Measurements from ENCODE around the gene EBF4.
A peak's percentile ranks its signal among the peaks of the same experiment; 100 is the strongest.

The EBF4 gene

GRCh38 chr20:2793471-2793870, 100.9 kb downstream of the EBF4 start:
- DNase-seq (no peak), ATAC-seq (no peak)
- Mint-ChIP-seq H3K27ac (peak overlapping the region; percentile 24), H3K4me1 (no peaks in the 10 kb centered on the region), H3K9me3 (no peaks in the 10 kb centered on the region), H3K27me3 (peaks cover 19% of the 10 kb centered on the region), H3K36me3 (ENCODE audit: low read depth) (no peaks in the 10 kb centered on the region), H3K4me3 (no peak overlapping the region)

GRCh38 chr20:2794202-2794748, 101.7 kb downstream of the EBF4 start:
- Mint-ChIP-seq H3K4me1 (peaks cover 6% of the 10 kb centered on the region), H3K4me3 (no peak overlapping the region), H3K27me3 (peaks cover 26% of the 10 kb centered on the region), H3K36me3 (ENCODE audit: low read depth) (no peaks in the 10 kb centered on the region), H3K9me3 (no peaks in the 10 kb centered on the region), H3K27ac (no peak overlapping the region)
- ATAC-seq (no peak), DNase-seq (no peak)

GRCh38 chr20:2794866-2795447, 102.4 kb downstream of the EBF4 start:
- ATAC-seq (no peak), DNase-seq (no peak)
- no peaks in the 10 kb centered on the region for H3K36me3 Mint-ChIP-seq (ENCODE audit: low read depth)
- peaks cover 33% of the 10 kb centered on the region for H3K27me3 Mint-ChIP-seq
- H3K4me1 Mint-ChIP-seq: peaks cover 13% of the 10 kb centered on the region
- H3K9me3 Mint-ChIP-seq: no peaks in the 10 kb centered on the region
- H3K27ac Mint-ChIP-seq: no peak overlapping the region
- H3K4me3 Mint-ChIP-seq: no peak overlapping the region

- Mint-ChIP-seq H3K4me3 (no peak overlapping the region), H3K27ac (no peak overlapping the region), H3K27me3 (peaks cover 34% of the 10 kb centered on the region), H3K4me1 (peaks cover 16% of the 10 kb centered on the region), H3K9me3 (no peaks in the 10 kb centered on the region), H3K36me3 (ENCODE audit: low read depth) (no peaks in the 10 kb centered on the region)
- DNase-seq (no peak), ATAC-seq (no peak)
These were observed 102.9 kb downstream of the EBF4 start for GRCh38 chr20:2795451-2795850.

- no peak overlapping the region for H3K27ac Mint-ChIP-seq
- peaks cover 21% of the 10 kb centered on the region for H3K4me1 Mint-ChIP-seq
- DNase-seq (no peak), ATAC-seq (no peak)
- peaks cover 39% of the 10 kb centered on the region for H3K27me3 Mint-ChIP-seq
- H3K4me3 Mint-ChIP-seq: no peak overlapping the region
- H3K36me3 Mint-ChIP-seq (ENCODE audit: low read depth): no peaks in the 10 kb centered on the region
- no peaks in the 10 kb centered on the region for H3K9me3 Mint-ChIP-seq
These were observed 103.6 kb downstream of the EBF4 start for GRCh38 chr20:2796011-2796660.

- H3K27me3 Mint-ChIP-seq: peaks cover 44% of the 10 kb centered on the region
- H3K36me3 Mint-ChIP-seq (ENCODE audit: low read depth): no peaks in the 10 kb centered on the region
- DNase-seq: no peak
- peaks cover 27% of the 10 kb centered on the region for H3K4me1 Mint-ChIP-seq
- ATAC-seq: no peak
- H3K4me3 Mint-ChIP-seq: no peak overlapping the region
- no peaks in the 10 kb centered on the region for H3K9me3 Mint-ChIP-seq
- H3K27ac Mint-ChIP-seq: no peak overlapping the region
These were observed 104.8 kb downstream of the EBF4 start for GRCh38 chr20:2797136-2797983.

- H3K4me1 Mint-ChIP-seq: peaks cover 27% of the 10 kb centered on the region
- ATAC-seq: no peak
- DNase-seq: no peak
- no peaks in the 10 kb centered on the region for H3K36me3 Mint-ChIP-seq (ENCODE audit: low read depth)
- H3K4me3 Mint-ChIP-seq: no peak overlapping the region
- H3K27me3 Mint-ChIP-seq: peaks cover 49% of the 10 kb centered on the region
- no peak overlapping the region for H3K27ac Mint-ChIP-seq
- H3K9me3 Mint-ChIP-seq: no peaks in the 10 kb centered on the region
These were observed 105.7 kb downstream of the EBF4 start for GRCh38 chr20:2798095-2798805.

- Mint-ChIP-seq H3K4me3 (no peak overlapping the region), H3K9me3 (no peaks in the 10 kb centered on the region), H3K27ac (no peak overlapping the region), H3K27me3 (peaks cover 49% of the 10 kb centered on the region), H3K4me1 (peaks cover 27% of the 10 kb centered on the region), H3K36me3 (ENCODE audit: low read depth) (no peaks in the 10 kb centered on the region)
- ATAC-seq (no peak), DNase-seq (no peak)
These were observed 106.2 kb downstream of the EBF4 start for GRCh38 chr20:2798814-2799213.

GRCh38 chr20:2799271-2799670, 106.7 kb downstream of the EBF4 start:
- H3K27ac Mint-ChIP-seq: peak overlapping the region; percentile 90
- no peaks in the 10 kb centered on the region for H3K9me3 Mint-ChIP-seq
- DNase-seq (no peak), ATAC-seq (no peak)
- H3K4me3 Mint-ChIP-seq: peak overlapping the region; percentile 90
- H3K27me3 Mint-ChIP-seq: peaks cover 51% of the 10 kb centered on the region
- peaks cover 27% of the 10 kb centered on the region for H3K4me1 Mint-ChIP-seq
- no peaks in the 10 kb centered on the region for H3K36me3 Mint-ChIP-seq (ENCODE audit: low read depth)

- peaks cover 27% of the 10 kb centered on the region for H3K4me1 Mint-ChIP-seq
- no peak for ATAC-seq
These were observed 107.3 kb downstream of the EBF4 start for GRCh38 chr20:2799688-2800520.

GRCh38 chr20:2800521-2801285, 108.1 kb downstream of the EBF4 start, which contains the start of gene CPXM1:
Gene CPXM1 (minus strand): TSS chr20:2800627. CDS start chr20:2800572, 55 bp downstream.
- peak within 1 kb of the TSS; percentile 90 for H3K4me3 Mint-ChIP-seq
- peaks cover 27% of the 10 kb centered on the region for H3K4me1 Mint-ChIP-seq
- peak within 1 kb of the TSS; percentile 90 for H3K27ac Mint-ChIP-seq
- peaks cover 56% of the 10 kb centered on the region for H3K27me3 Mint-ChIP-seq
- no peaks in the 10 kb centered on the region for H3K36me3 Mint-ChIP-seq (ENCODE audit: low read depth)
- ATAC-seq (peak; percentile 67), DNase-seq (peak; percentile 42)
- no peaks in the 10 kb centered on the region for H3K9me3 Mint-ChIP-seq

More at GRCh38 chr20:2799688-2800520, 107.3 kb downstream of the EBF4 start:
- Mint-ChIP-seq H3K27me3 (peaks cover 52% of the 10 kb centered on the region), H3K27ac (peak overlapping the region; percentile 90), H3K9me3 (no peaks in the 10 kb centered on the region), H3K36me3 (ENCODE audit: low read depth) (no peaks in the 10 kb centered on the region), H3K4me3 (peak overlapping the region; percentile 90)
- DNase-seq: no peak

- Mint-ChIP-seq H3K27ac (peak overlapping the region; percentile 15), H3K4me3 (peak overlapping the region; percentile 72), H3K36me3 (ENCODE audit: low read depth) (no peaks in the 10 kb centered on the region), H3K27me3 (peaks cover 61% of the 10 kb centered on the region), H3K4me1 (peaks cover 27% of the 10 kb centered on the region), H3K9me3 (no peaks in the 10 kb centered on the region)
- ATAC-seq (no peak), DNase-seq (no peak)
These were observed 108.7 kb downstream of the EBF4 start for GRCh38 chr20:2801286-2801728.
